Left cardiac atrium (tissue), 4 donors: ENCODE data around the gene TMCC2. TPM values are rescaled to one million over a fixed set of nuclear protein-coding genes. Genes with fewer than 3 reads are reported as not detected.
A peak's percentile ranks its signal among the peaks of the same experiment; 100 is the strongest.

ENCODE experiments used
- ATAC-seq, 2 donors: fragments of 200-7000 bp; cut with Tn5 transposase; one replicate each; pipeline ENCODE4 v1.9.1; 2020; ENCODE audit warnings: mild to moderate bottlenecking in 2 of 2, moderate library complexity in 2 of 2
- DNase-seq: peaks from one replicate; pipeline ENCODE4 v3.0.0-alpha.2; 2020
- intact Hi-C, 2 donors: fragments of 100-400 bp; cut with DNase I; formaldehyde crosslinking; loops; one replicate each; pipeline versions ENCODE4 v1.14.1 to v1.15.1; 2022 to 2023
- total RNA-seq, 2 donors: library from RNA; stranded (reverse); fragmentation: NEBNext Ultra II Directional; extraction: Animal tissue kit (Norgen Biotek cat#: 25700); gene quantifications; one replicate each; pipeline ENCODE4 v1.2.1, GENCODE V29; 2021
- donor health status: DM: no; HTN: yes; CAD: no.
- donor health status: DM: no; HTN: yes; CAD: no; lungs with severe emphysema.
- donor health status: DM: yes; HTN: yes; CAD: no.
- donor health status: Dilated cardiomyopathy.

TMCC2 gene
- total RNA-seq, 2 donors from 2014 or later = 7.3 to 11.9 TPM

DNA sequence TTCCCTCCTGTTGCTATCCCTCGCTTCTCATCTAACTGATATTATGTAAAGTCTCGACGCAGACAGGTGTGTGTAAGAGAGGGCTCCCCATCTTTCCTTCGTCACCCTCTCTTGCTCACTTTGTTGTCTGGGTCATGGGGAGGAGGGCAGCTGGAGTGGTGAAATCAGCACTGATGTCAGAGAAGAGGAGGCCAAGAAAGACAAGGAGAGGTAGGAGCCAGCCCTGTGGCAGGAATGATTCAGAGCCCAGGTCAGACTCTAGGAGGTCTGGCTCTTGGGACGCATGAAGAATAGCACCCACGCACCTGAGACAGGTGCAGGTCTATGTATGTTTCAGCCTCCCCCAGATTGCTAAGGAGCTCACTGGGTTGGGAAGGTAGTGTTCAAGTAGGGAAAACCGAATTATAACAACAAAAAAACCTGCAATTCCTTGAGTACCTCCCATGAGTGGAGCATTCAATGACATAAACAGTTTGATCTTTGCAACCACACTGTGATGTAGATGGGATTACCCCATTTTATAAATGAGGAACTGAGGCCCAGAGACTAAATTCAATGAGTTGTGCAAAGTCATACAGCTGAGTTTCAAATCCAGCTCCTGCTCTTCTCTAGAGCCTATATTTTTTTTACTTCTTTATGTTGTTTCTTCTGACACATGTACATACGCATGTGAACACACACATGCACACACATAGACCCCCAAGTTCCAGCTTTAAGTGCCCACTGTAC is 83.4 kb downstream of the TMCC2 start:
- DNase-seq = no peak
- intact Hi-C loops = no loop called here
- ATAC-seq = no peak

DNA sequence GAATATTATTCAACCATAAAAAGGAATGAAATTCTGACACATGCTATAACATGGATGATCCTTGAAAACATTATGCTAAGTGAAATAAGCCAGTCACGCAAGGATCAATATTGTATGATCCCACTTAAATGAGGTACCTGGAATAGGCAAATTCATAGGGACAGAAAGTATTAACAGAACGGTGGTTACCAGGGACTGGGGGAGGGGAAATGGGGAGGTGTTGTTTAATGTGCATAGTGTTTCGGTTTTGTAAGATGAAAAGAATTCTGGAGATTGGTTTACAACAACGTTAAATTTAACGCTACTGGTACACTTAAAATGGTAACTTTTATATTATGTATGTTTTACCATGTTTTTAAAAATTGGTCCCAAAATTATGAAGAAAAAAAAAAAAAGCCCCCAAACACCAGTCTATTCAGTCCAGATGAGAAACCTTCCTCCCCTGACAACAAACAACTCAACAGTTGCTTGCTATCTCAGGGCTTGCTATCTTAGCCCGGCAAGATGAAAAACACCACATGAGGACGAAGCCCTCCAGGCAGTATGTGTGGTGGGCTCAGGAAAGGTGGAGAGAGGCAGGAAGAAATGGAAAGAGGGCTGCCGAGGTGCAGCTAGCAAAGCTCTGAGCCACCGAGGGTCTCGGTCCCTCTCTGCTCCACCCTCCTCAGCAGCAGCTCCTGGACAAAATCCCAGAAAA is 85.3 kb downstream of the TMCC2 start:
- no peak for ATAC-seq
- intact Hi-C loops = no loop called here
- DNase-seq = no peak

DNA sequence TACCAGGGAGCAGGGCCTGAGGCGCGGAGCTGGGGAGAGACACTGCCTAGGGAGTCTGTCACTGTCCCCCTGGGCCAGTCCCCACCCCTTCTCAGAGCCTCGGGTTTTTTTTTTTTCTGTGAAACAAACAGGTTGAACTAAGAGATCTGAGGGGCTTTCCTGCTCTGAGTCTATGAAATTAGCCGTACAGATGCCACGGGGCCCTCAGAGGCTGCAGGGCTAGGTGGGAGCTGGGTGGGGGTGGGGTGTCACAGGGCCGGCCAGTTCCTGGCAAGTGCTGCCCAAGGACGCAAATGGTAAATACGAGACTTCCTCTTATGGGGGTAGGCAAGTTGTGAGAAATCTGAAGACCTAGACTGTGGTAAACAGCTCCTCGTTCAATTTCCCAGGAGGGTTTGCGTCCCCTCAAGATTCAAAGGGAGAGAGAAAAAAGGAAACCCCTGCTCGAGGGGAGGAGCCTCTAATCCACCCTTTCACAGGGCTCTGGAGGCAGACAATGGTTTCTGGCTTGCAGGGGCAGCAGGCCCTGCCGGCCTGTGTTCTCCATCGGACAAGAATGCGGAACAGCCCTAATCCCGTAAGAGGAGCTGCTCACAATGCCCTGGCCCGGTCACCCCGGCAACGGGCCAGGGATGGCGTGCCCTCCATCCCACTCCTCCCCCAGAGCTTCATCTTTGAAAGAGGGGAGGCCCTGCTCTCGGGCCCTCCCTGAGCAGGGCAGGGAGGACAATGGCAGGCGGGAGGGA is 86.0 kb downstream of the TMCC2 start:
- intact Hi-C loops = no loop called here
- DNase-seq (peak; percentile 65), ATAC-seq (peak; percentile 70 to 77)

DNA sequence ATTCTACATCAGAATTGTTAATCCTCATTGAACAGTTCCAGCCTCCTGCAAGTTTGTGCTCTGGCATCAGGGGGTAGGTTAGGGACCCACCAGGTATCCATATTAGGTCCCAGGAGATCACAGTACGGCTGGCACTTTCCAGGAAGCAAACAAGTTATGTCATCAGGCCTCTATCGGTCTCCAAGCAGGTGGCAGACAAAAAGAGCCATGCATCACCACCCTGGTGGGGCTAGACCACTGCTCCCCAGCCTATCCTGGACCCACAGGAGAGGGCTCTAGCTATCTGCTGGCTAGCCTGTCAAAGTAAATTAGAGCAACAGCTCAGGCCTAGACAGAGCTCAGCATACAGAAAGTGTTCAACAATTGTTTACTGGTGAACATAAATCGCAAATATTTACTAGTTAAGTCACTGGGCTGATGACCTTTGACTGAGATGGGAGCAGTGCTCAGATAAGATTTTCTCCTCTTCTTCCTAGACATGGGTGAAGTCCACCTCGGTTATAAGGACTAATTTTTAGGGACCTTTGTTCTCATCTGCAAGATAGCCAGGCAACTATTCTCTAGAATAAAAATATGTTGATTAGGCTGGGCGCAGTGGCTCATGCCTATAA is 87.4 kb downstream of the TMCC2 start:
- DNase-seq = no peak
- ATAC-seq = no peak
- intact Hi-C loops = no loop called here

DNA sequence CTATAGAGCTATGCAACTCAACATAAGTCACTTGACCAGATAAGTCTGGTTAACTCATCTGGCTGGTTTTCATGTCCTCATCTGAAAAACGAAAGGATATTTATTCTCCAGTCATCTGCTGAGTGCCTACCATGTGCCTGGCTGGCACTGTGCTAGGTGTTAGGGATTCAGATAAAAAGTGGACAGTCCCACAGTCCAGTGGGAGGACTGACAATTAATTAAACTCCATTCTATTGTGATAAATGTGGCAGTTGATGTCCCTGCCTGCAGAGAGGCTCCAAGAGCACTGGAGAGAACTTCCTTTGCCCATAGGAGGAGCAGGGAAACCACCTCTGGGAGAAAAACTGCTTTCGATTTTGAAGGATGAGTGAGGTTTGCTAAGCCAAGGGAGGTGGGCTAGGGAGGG is 88.4 kb downstream of the TMCC2 start:
- intact Hi-C loops = no loop called here
- ATAC-seq = peak; percentile 16 to 28
- DNase-seq = peak; percentile 34

DNA sequence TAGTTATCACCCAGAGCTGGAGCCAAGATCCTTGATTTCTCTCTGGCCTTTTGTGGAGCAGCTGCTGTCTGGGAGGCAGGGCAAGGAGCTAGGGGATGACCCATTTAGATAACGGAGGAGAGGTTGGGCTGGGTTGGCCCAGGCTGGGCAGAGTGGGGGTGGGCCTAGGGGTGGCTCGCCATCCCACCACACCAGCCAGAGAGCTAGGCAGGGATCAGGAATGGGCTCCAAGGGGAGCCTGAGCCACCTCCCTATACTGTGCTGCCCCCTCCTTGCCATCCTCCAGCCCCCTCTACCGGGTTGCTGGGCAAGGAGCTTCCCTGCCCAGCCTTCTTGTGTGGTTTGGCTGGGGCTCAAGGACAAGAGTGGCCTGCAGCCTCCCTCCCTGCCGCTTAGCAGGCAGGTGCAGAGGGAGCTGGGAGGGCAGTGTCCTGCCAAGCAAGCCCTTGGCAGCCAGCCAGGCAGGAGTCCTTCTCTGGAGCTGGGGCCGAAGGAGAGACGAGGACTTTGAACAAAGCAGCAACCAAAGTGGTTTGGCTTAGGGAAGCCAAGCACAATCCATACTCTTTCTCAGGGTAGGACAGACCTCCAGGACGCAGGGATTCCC is 89.7 kb downstream of the TMCC2 start:
- intact Hi-C loops = no loop called here
- DNase-seq (peak; percentile 76), ATAC-seq (peak; percentile 35 to 38)

DNA sequence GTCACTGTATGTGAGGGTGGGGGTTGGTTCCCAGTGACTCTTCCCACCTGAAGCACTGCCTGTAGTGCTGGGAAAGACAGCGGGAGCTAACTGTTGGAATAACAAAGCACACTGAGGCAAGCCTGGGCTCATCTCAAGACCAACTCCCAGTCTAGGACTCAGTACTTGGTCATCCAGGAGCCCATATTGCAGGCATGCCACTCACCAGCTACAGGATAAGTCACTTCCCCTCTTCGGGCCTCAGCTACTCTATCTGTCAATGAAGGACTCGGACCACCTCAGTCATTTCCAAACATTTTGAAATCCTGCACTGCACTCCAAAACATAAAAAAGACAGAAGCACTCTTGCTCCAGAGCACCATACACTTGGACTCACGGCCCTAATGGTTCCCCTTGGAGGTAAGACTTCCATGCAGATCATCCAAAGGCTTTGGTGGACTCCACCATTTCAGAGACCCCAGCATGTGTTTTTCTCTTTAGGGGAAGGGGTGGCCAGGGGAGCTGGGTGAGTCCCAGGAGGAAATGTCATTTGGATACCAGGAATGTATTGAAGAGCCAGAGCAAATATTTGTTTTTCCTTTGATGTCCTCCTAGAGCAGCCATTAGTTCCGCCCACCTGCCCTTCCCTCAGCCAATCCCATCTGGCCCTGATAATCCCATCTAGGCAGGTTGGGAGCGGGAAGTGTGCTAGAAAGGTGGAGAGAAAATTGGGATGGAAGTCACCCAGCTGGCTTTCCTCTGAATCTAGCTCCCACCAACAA is 90.7 kb downstream of the TMCC2 start:
- DNase-seq = no peak
- intact Hi-C loops = no loop called here

DNA sequence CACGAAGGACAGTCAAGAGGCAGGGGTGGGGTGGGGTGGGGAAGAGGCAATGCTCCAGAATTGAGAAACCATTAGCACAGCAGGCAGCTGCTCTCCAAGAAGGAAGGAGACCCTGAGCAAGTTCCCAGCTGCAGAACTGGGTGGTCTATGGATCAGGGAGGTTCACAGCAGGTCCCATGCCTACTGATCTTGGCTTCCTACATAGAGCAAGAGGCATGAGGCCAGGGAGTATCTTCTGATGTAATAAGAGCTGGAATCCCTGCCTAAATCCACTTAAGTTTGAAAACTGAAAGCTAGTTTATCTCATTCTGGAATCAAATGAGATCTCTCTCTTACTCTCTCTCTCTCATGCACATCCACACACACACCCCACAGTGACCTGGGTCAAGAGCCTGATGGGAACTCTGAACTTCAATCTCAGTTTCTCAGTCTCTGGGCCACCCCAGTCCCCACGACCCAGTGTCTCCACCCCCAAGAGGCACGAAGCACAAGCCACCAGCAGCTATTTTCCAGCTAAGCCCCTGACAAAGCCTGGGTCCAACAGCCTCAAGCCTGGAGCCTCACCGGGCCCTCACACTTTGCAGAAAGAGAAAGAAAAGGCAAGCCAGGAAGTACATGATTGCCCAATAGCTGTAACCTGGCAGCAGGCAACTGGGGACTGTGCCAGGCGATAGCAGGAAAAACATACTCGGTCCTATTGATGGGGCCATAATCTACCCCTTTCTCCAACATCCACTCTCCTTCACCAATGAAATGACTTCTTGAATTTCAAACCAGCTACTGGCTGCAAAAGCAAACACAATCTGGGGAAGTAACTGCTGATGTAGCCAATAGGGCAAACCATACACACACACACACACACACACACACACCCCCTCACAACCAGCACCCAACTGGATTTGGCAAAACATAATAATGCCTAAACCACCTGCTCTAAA is 91.6 kb downstream of the TMCC2 start:
- DNase-seq (peak; percentile 58), ATAC-seq (peak; percentile 25 to 41)
- intact Hi-C loops = no loop called here

More for the DNA sequence above, 90.7 kb downstream of the TMCC2 start:
- ATAC-seq = no peak

DNA sequence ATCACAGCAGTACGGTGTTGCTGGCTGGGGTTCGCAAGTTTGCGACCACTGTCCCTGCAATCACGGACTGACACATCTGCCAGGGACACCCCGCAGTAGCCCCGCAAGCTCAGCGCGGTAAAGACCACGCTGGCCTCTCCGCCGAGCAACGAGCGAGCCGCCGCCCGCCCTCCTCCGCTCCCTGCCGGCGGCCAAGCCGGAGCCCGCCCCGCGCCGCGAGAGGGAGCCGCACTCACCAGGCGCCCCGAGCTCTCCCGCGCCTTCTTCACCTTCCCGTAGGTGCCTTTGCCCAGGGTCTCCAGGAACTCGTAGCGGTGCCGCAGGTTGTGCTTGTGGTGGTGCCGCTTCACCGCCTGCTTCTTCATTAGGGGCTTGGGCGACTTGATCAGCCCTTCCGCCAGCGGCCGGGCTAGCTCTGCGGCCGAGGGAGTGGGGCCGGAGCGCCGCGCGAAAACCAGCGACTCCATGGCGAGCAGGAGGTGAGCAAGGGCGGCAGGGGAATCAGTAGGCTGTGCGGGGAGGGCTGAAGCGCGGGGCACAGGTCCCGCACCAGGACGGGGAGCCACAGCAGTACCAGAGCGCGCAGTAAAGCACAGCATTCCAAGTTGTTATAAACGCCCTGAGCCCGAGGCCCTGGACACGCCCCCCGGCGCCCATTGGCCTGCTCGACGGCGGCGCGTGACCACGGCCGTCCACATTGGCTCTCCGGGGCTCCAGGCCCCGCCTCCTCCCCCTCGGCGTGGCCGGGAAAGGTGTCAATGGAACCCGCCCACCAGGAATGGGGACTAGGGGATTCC is 93.6 kb downstream of the TMCC2 start, which contains the start of gene NUAK2:
Gene NUAK2 (minus strand): TSS at position 584 of the 797 bp plus-strand sequence. CDS start 117 bp downstream, at position 467.
- intact Hi-C loops = no loop called here
- ATAC-seq = peak; percentile 95
- DNase-seq = peak; percentile 94

DNA sequence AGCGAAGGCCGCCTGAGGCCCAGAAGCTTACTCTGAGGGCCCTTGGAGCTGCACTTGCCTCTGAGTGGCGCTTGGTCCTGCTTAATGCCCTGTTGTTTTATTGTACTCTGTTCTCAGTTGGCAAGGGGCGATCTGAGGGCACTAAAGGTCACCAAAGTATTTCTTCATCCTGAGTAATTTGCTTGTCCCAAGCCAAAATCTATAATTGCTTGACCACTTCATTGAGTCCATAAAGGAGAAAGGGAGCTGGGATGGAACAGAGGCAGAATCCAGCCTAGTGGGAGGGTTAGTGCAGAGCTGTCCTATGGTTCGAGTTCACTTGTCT is 94.2 kb downstream of the TMCC2 start:
- DNase-seq (no peak), ATAC-seq (no peak)
- intact Hi-C loops = no loop called here

Other genes starting within 250 kb of the TMCC2 start
- gene CNTN2, start 184.7 kb upstream of the TMCC2 start, total RNA-seq = 1 to 10 TPM in 1 of 2 donors, under 1 TPM in 1; 0.24 to 1.1 TPM
- 1 to 10 TPM; 1.8 to 4.0 TPM for gene TMEM81, start 143.5 kb upstream of the TMCC2 start, total RNA-seq
- gene RBBP5, start 106.0 kb upstream of the TMCC2 start, total RNA-seq = 10 to 100 TPM in 1 of 2 donors, 1 to 10 TPM in 1; 10.0 to 11.0 TPM
- gene DSTYK, start 16.2 kb upstream of the TMCC2 start, total RNA-seq = 1 to 10 TPM; 8.1 to 8.2 TPM
- gene NUAK2, start 93.8 kb downstream of the TMCC2 start, total RNA-seq = 1 to 10 TPM; 1.2 to 1.4 TPM
- gene KLHDC8A, start 129.0 kb downstream of the TMCC2 start, total RNA-seq = under 1 TPM; 0.31 to 0.53 TPM
- not detected for gene LEMD1, start 194.1 kb downstream of the TMCC2 start, total RNA-seq
- gene BLACAT1, start 228.1 kb downstream of the TMCC2 start, total RNA-seq = under 1 TPM in 1 of 2 donors, not detected in 1; 0.16 TPM